ENCODE results near the gene MAGI1. TPM values are rescaled to one million over a fixed set of nuclear protein-coding genes. Genes with fewer than 3 reads are reported as not detected.

The MAGI1 gene
- total RNA-seq, 2 experiments from 2014 or later = 0.47 to 0.51 TPM

DNA sequence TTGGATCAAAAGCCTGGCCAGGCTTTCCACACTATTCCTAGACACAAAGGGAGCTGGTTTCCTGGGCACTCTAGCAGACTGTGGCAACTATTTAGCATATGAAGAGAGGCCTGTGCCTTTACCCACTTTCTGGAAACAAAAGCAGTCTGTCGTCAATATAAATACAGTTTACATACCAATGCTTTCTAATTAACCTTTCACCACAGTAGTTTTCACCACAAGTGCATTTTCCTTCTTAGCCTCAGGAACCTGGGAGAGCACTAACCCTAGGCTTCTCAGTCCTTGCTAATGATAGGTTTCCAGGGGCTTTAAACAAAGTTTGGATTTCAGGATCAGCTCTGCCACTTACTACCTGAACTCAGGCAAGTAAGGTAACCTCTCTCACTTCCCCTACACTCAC lies 499.1 kb downstream of the MAGI1 start:
- no peak for ATAC-seq
- POLR2A ChIA-PET = no interaction called here
- TF ChIP-seq, protein P1, sequence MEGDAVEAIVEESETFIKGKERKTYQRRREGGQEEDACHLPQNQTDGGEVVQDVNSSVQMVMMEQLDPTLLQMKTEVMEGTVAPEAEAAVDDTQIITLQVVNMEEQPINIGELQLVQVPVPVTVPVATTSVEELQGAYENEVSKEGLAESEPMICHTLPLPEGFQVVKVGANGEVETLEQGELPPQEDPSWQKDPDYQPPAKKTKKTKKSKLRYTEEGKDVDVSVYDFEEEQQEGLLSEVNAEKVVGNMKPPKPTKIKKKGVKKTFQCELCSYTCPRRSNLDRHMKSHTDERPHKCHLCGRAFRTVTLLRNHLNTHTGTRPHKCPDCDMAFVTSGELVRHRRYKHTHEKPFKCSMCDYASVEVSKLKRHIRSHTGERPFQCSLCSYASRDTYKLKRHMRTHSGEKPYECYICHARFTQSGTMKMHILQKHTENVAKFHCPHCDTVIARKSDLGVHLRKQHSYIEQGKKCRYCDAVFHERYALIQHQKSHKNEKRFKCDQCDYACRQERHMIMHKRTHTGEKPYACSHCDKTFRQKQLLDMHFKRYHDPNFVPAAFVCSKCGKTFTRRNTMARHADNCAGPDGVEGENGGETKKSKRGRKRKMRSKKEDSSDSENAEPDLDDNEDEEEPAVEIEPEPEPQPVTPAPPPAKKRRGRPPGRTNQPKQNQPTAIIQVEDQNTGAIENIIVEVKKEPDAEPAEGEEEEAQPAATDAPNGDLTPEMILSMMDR (IDR thresholded peaks at IDR 0.05) = no peak
- no peak overlapping the region for H3K27ac Mint-ChIP-seq
- no peak for DNase-seq
- H3K4me3 Mint-ChIP-seq = no peak overlapping the region
- H3K4me1 Mint-ChIP-seq (ENCODE audit: low read depth) = no peaks in the 10 kb centered on the region
- H3K9me3 Mint-ChIP-seq = peaks cover 5% of the 10 kb centered on the region
- intact Hi-C loops (cut with micrococcal nuclease) = no loop called here
- CTCF ChIA-PET = no interaction called here
- no peaks in the 10 kb centered on the region for H3K27me3 Mint-ChIP-seq
- H3K36me3 Mint-ChIP-seq (ENCODE audit: low read depth) = no peaks in the 10 kb centered on the region

DNA sequence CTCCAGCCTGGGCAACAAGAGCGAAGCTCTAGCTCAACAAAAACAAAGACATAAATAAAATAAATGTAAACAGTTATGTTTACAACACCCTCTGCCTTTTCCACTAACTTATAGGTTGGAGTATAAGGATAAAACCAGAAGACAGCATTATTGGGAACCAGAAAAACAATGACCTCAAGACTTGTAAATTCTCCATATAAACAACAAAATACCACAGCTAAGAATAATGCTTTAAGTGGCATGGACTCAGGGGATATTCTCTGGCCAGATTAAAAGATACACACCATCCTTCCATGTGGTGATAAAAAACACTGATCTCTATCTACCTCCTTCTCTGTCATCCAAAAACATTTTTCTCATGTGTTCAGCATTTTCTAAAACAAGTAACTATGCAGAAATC lies 500.6 kb downstream of the MAGI1 start:
- H3K27ac Mint-ChIP-seq = no peak overlapping the region
- ATAC-seq = no peak
- intact Hi-C loops (cut with micrococcal nuclease) = no loop called here
- POLR2A ChIA-PET = no interaction called here
- no peak overlapping the region for H3K4me3 Mint-ChIP-seq
- DNase-seq = no peak
- H3K4me1 Mint-ChIP-seq (ENCODE audit: low read depth) = no peaks in the 10 kb centered on the region
- TF ChIP-seq, protein P1 (IDR thresholded peaks at IDR 0.05) = no peak
- H3K27me3 Mint-ChIP-seq = no peaks in the 10 kb centered on the region
- no peaks in the 10 kb centered on the region for H3K36me3 Mint-ChIP-seq (ENCODE audit: low read depth)
- H3K9me3 Mint-ChIP-seq = peaks cover 5% of the 10 kb centered on the region
- CTCF ChIA-PET = no interaction called here

DNA sequence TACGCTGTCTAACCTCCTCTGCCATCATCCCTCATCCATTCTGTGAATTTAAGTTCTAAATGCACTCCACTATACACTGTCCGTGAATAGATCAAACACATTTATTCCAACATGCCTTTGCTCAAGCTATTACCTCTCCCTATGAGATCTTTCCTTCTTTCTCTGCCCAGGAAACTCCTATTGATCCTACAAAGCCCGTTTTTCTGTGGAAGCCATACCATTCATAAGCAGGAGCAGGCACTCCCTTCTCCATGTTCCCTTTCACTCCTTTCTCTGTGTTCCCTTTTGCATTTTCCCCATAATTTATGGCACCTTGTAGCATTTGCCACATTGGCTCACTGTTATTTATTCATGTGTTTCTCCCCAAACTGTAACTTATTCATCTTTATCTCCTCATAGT lies 501.6 kb downstream of the MAGI1 start:
- H3K36me3 Mint-ChIP-seq (ENCODE audit: low read depth) = no peaks in the 10 kb centered on the region
- no peaks in the 10 kb centered on the region for H3K27me3 Mint-ChIP-seq
- no peak for DNase-seq

DNA sequence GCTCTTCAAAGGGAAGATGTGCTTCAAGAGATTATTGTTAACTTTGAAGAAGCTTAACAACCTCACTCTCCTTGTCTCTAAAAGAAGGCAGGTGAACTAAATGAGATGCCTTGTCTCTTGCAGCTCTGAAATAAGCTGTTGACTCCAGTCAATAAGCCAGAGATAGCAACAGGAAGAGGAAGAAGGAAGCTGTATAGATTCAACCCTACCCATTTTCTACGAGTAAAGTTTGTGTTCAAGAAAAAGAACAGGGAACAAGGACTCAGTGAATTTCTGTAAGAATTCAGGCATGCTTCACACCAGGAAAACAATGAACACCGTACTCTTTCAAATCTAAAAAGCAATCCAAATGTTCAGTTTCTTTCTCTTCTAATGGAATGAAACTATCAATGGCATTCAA lies 503.5 kb downstream of the MAGI1 start:
- Mint-ChIP-seq H3K9me3 (no peaks in the 10 kb centered on the region), H3K36me3 (ENCODE audit: low read depth) (no peaks in the 10 kb centered on the region), H3K27me3 (no peaks in the 10 kb centered on the region), H3K4me3 (no peak overlapping the region), H3K27ac (no peak overlapping the region), H3K4me1 (ENCODE audit: low read depth) (no peaks in the 10 kb centered on the region)
- ATAC-seq (no peak), DNase-seq (no peak)
- CTCF ChIA-PET = no interaction called here
- TF ChIP-seq, protein P1 (IDR thresholded peaks at IDR 0.05) = no peak
- POLR2A ChIA-PET = no interaction called here
- intact Hi-C loops (cut with micrococcal nuclease) = no loop called here

More for the DNA sequence above, 501.6 kb downstream of the MAGI1 start:
- Mint-ChIP-seq H3K4me1 (ENCODE audit: low read depth) (no peaks in the 10 kb centered on the region), H3K4me3 (no peak overlapping the region), H3K9me3 (peaks cover 3% of the 10 kb centered on the region), H3K27ac (no peak overlapping the region)
- ChIA-PET CTCF (no interaction called here), POLR2A (no interaction called here)
- intact Hi-C loops (cut with micrococcal nuclease) = no loop called here
- no peak for ATAC-seq
- TF ChIP-seq, protein P1 (IDR thresholded peaks at IDR 0.05) = no peak

DNA sequence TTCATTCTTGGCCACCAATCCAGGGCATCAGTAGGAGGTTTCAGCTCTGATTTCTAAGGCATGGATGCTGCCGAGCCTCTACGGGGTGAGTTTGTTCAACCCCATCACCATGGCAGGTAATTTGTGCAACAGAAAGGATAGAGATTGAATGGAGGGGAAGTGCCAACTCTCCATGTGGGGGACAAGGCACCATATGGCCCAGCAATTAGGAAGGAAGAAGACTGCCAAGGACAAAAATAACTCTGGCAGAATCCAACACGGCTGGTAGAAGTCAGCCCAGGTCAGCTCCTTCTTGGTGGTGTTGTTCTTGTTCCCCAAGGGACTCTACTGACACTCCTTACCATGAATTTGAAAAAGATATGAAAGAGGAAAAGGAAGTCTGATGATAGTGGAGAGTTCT lies 503.9 kb downstream of the MAGI1 start:
- CTCF ChIA-PET = no interaction called here
- Mint-ChIP-seq H3K4me3 (no peak overlapping the region), H3K27me3 (no peaks in the 10 kb centered on the region), H3K9me3 (no peaks in the 10 kb centered on the region), H3K36me3 (ENCODE audit: low read depth) (no peaks in the 10 kb centered on the region), H3K27ac (no peak overlapping the region), H3K4me1 (ENCODE audit: low read depth) (no peaks in the 10 kb centered on the region)
- TF ChIP-seq, protein P1 (IDR thresholded peaks at IDR 0.05) = no peak
- intact Hi-C loops (cut with micrococcal nuclease) = no loop called here
- no peak for ATAC-seq
- DNase-seq = no peak
- POLR2A ChIA-PET = no interaction called here
